Hematopoietic multipotent progenitor cell treated with erythropoietin and hydrocortisone succinate and interleukin-3 and kit ligand, for 6 days (in vitro differentiated cells): ENCODE results near the gene NT5C3A.
A peak's percentile ranks its signal among the peaks of the same experiment; 100 is the strongest.
"Not testable (repeated sequence)": the region's sequence is repeated elsewhere in the genome, so short reads cannot be mapped to it uniquely, and the experiment has no call there.

Experiments
- DNase-seq: peaks from one replicate; pipeline ENCODE4 v3.0.0-alpha.2; 2015

Gene NT5C3A

DNA sequence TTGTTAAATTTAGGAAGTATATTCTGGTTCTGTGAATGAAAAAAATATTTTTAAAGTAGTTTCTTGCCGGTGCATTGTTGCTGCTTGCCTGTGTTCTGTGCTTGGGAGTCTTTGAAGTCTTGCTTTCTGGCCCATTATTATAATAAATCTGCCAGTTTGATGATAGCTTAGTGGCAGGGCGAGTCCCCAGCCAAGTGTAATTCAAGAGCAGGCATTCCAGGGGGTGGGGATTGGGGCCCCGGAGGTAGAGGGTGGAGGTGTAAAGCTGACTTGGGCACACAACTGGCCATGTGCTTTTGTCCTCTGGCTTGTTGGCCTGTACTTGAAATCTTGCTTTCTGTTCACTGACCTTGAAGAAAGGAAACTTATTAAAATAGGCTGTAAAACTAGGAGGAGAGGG is 90.6 kb downstream of the NT5C3A start:
- DNase-seq: not testable (repeated sequence)

DNA sequence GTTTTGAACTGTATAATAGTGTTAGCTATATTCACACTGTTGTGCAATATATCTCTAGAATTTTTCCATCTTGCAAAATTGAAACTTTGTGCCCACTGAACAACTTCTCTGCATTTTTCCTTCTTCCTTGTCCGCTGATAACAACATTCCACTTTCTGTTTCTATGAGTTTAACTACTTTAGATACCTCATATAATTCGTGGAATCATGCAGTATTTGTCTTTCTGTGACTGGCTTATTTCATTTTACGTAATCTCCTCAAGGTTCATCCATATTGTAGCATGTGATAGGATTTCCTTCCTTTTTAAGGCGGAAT is 95.4 kb downstream of the NT5C3A start:
- not testable (repeated sequence) for DNase-seq

DNA sequence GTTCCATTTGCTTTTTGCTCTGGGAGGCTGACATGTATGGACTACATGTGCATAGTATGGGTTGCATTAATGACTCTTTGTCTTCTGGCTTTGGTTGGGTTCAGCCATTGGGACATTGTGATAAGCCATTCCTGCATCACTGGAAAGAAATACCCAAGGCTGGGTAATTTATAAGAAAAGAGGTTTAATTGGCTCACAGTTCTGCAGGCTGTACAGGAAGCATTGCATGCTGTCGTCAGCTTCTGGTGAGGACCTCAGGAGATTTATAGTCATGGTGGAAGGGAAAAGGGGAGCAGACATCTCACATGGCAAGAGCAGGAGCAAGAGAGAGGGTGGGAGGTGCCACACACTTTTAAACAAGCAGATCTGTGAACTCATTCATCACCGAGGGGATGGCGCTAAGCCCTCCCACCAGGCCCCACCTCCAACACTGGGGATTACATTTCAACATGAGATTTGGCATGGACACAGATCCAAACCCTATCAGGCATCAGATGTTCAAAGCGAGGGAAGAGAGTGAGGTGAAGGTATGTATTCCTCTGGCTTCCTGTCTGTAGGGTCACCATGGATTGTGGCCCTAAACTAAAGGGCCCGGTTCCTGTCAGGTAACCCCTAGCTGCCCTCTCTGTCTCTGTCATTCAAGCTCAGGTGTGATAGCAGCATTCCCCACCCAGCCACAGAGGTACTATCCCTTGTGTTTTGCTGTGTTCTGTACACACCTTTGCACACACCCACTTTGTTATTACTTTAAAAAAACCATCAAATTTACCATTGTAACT is 95.9 kb downstream of the NT5C3A start:
- DNase-seq: not testable (repeated sequence)

DNA sequence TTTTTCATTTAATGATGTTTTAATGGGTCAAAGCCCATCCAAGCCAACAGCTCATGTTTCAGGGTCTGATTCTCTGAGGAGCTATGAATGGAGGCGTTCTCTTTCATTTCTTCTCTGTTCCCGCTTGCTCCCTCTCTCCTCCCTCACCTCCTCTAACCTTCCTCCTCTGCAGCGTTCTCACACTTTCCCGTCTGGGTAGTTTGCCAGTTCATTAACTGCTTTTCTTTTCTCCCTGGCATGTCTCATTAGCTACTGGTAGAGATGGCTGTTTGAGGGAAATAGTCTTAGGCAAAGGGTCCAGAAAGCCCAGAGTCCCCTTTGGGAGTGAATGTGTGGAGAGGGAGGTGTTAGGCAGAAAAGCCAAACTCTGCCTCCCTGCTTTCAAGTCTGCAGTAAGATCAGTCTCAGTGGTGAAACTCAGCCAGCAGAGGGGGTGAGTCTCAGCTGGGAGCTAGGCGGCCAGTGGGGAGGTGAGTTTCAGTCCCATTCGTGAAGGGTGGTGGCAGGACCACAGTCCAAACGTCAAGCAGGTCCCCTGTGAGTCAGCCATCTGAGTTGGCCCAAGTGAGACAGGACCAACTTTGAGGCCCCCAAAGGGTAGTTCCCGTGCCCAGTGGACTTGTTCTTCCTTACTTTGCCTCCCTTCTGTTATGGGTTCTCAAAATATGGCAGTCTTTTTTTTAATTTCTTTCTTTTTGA is 98.0 kb downstream of the NT5C3A start:
- DNase-seq: peak; percentile 25
